OCI-LY1 (cell line): ENCODE data around the gene MMP13.

Source experiments
- EZH2 ChIP-seq: fragments of 200-600 bp; sonication (generic), shearing (Covaris generic); IDR thresholded peaks from 2 replicates; pipeline ENCODE4 v1.8.0; 2017; ENCODE audit warnings: borderline replicate concordance, mixed run types, mild to moderate bottlenecking, antibody characterized with exemption, low read length, moderate library complexity, mixed read lengths
- TF ChIP-seq, protein P1 (sequence below): fragments of 200-600 bp; sonication (generic), shearing (Covaris generic); IDR thresholded peaks from 2 replicates; pipeline ENCODE4 v1.5.1; 2017; ENCODE audit warnings: mild to moderate bottlenecking, antibody characterized with exemption, low read length, moderate library complexity, mixed read lengths

DNA sequence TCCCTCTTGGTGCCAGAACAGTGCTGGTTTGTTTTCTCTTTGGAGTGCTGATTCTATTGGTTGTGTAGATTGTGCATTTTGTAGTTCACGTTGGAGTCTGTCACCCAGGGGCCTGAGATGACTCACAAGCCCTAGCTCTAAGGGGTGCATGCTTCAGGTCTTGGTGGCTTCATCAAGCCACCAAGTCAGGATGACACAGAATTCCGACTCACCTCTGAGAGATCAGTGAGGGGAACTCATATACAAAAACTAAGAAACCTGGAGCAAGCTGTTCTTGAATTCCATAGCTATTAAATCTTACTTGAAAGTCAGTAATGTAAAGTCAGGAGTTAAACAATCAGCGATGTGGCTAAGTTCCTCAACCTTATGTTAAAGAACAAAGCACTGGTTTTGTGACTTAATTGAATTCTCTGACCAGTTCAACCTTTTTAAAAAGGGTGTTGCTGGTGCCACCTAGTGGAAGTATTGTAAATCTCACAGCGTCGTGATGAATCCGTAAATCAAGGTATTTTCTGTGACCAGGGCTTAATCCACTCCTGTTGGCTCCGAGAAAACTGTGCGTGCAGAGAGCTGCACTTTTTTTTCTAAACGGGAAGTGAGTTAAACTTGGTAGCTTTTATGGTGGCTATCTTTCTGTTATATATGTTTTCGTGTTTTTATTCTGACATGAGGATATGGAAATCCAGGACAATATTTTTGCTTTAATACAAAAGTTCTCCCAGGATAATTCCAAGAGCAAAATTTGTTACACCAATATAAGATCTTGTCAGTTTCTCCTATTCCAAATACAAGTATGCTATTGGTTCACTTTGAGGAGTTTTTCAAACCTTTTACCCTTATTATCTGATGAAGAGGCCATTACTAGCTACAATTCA is 14.6 kb downstream of the MMP13 start:
- TF ChIP-seq, protein P1, sequence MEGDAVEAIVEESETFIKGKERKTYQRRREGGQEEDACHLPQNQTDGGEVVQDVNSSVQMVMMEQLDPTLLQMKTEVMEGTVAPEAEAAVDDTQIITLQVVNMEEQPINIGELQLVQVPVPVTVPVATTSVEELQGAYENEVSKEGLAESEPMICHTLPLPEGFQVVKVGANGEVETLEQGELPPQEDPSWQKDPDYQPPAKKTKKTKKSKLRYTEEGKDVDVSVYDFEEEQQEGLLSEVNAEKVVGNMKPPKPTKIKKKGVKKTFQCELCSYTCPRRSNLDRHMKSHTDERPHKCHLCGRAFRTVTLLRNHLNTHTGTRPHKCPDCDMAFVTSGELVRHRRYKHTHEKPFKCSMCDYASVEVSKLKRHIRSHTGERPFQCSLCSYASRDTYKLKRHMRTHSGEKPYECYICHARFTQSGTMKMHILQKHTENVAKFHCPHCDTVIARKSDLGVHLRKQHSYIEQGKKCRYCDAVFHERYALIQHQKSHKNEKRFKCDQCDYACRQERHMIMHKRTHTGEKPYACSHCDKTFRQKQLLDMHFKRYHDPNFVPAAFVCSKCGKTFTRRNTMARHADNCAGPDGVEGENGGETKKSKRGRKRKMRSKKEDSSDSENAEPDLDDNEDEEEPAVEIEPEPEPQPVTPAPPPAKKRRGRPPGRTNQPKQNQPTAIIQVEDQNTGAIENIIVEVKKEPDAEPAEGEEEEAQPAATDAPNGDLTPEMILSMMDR = peak; percentile 73
- TF ChIP-seq EZH2 = no peak
